Right cardiac atrium (tissue), 5 donors: ENCODE data around the gene NEU2. TPM values are rescaled to one million over a fixed set of nuclear protein-coding genes. Genes with fewer than 3 reads are reported as not detected.
"Not testable (repeated sequence)": the region's sequence is repeated elsewhere in the genome, so short reads cannot be mapped to it uniquely, and the experiment has no call there.

Experiments
- ATAC-seq, 2 donors: fragments of 200-7000 bp; cut with Tn5 transposase; one replicate each; pipeline versions ENCODE4 v1.8.0 to v1.9.1; 2020; ENCODE audit warnings: moderate library complexity in 2 of 2, mild to moderate bottlenecking in 1 of 2
- DNase-seq, 3 donors: peaks; one replicate each; pipeline ENCODE4 v3.0.0-alpha.2; 2020
- H3K27ac ChIP-seq: one replicate; pipeline ENCODE4 v1.5.1; 2013; ENCODE audit warnings: mild to moderate bottlenecking, low read length, control low read depth, moderate library complexity
- H3K27me3 ChIP-seq: one replicate; pipeline ENCODE4 v1.6.1; 2013; ENCODE audit not compliant: control insufficient read depth, insufficient read depth
- H3K4me1 ChIP-seq: one replicate; pipeline ENCODE4 v1.6.1; 2013; ENCODE audit warnings: low read length; ENCODE audit not compliant: control insufficient read depth, insufficient read depth
- H3K4me3 ChIP-seq: one replicate; pipeline ENCODE4 v1.5.1; 2013; ENCODE audit warnings: low read length, control low read depth
- H3K9me3 ChIP-seq: one replicate; pipeline ENCODE4 v1.6.1; 2013; ENCODE audit warnings: low read length; ENCODE audit not compliant: control insufficient read depth
- WGBS: extraction: QIAGEN DNeasy Blood & Tissue Kit; methylation state at CpG from one replicate; pipeline ENCODE4 v1.1.7; 2013; 5-methylcytosine and 5-hydroxymethylcytosine counted together
- intact Hi-C, 4 donors: fragments of 100-400 bp; cut with DNase I; formaldehyde crosslinking; loops; one replicate each; pipeline versions ENCODE4 v1.11.0 to v1.14.0; 2022 to 2023
- polyA plus RNA-seq: library from polyadenylated mRNA; stranded (reverse); fragments of 200-250 nt; gene quantifications from one replicate; pipeline ENCODE4 v1.2.3, GENCODE V29; 2013
- total RNA-seq, 4 donors: library from RNA; stranded (reverse); fragmentation: NEBNext Ultra II Directional; extraction: Animal tissue kit (Norgen Biotek cat#: 25700); gene quantifications; one replicate each; pipeline ENCODE4 v1.2.1, GENCODE V29; 2021
- donor health status: healthy with polysubstance abuse.
- donor health status: DM: no; HTN: yes; CAD: no.
- donor health status: DM: no; HTN: no; CAD: no.
- donor health status: DM: no; HTN: yes; CAD: no; lungs with severe emphysema.
- donor health status: DM: yes; HTN: yes; CAD: no.

NEU2 gene
- total and polyA plus RNA-seq, 5 donors = not detected

- Histone ChIP-seq H3K27ac (peak overlapping the region; percentile 32), H3K4me1 (peaks cover 4% of the 10 kb centered on the region), H3K27me3 (no peaks in the 10 kb centered on the region), H3K9me3 (no peaks in the 10 kb centered on the region), H3K4me3 (peak overlapping the region; percentile 54)
- WGBS = 57% methylated on average over 10 of the region's 10 CpGs
- ATAC-seq = no peak
- no peak for DNase-seq
- intact Hi-C loops = no loop called here
Measured at GRCh38 chr2:233060980-233061590, 28.6 kb downstream of the NEU2 start.

- H3K27me3 ChIP-seq = no peaks in the 10 kb centered on the region
- H3K4me1 ChIP-seq = peaks cover 4% of the 10 kb centered on the region
- H3K27ac ChIP-seq = peak overlapping the region; percentile 36
- no peaks in the 10 kb centered on the region for H3K9me3 ChIP-seq
- ATAC-seq (peak; percentile 59 to 61), DNase-seq (peak; percentile 58 to 86 (median 84))
- 29% methylated on average over 12 of the region's 12 CpGs for whole genome bisulfite sequencing
- H3K4me3 ChIP-seq = peak overlapping the region; percentile 54
- intact Hi-C loops = no loop called here
Measured at GRCh38 chr2:233061591-233062450, 29.3 kb downstream of the NEU2 start.

- intact Hi-C loops = no loop called here
- Histone ChIP-seq H3K27ac (no peak overlapping the region), H3K4me3 (no peak overlapping the region), H3K4me1 (peaks cover 4% of the 10 kb centered on the region), H3K27me3 (no peaks in the 10 kb centered on the region), H3K9me3 (no peaks in the 10 kb centered on the region)
- peak in 2 of 3 donors; percentile 53 to 62 for DNase-seq
- WGBS = 51% methylated on average over 4 of the region's 4 CpGs
- peak; percentile 18 to 28 for ATAC-seq
Measured at GRCh38 chr2:233062451-233062850, 30.0 kb downstream of the NEU2 start.

- WGBS = 88% methylated on average over 6 of the region's 6 CpGs
- no peak overlapping the region for H3K4me3 ChIP-seq
- no peak overlapping the region for H3K27ac ChIP-seq
Measured at GRCh38 chr2:233062946-233063268, 30.4 kb downstream of the NEU2 start.

GRCh38 chr2:233063269-233063975, 30.9 kb downstream of the NEU2 start:
- intact Hi-C loops = no loop called here
- no peaks in the 10 kb centered on the region for H3K27me3 ChIP-seq
- no peak overlapping the region for H3K27ac ChIP-seq
- no peak overlapping the region for H3K4me3 ChIP-seq
- ATAC-seq = no peak
- H3K9me3 ChIP-seq = no peaks in the 10 kb centered on the region
- peak in 1 of 3 donors; percentile 49 for DNase-seq
- 75% methylated on average over 13 of the region's 13 CpGs for WGBS
- peaks cover 4% of the 10 kb centered on the region for H3K4me1 ChIP-seq

More at GRCh38 chr2:233062946-233063268, 30.4 kb downstream of the NEU2 start:
- intact Hi-C loops = no loop called here
- H3K9me3 ChIP-seq = no peaks in the 10 kb centered on the region
- no peak for ATAC-seq
- H3K4me1 ChIP-seq = peaks cover 4% of the 10 kb centered on the region
- H3K27me3 ChIP-seq = no peaks in the 10 kb centered on the region
- DNase-seq = no peak

GRCh38 chr2:233063976-233064411, 31.5 kb downstream of the NEU2 start:
- intact Hi-C loops = no loop called here
- DNase-seq = peak in 1 of 3 donors; percentile 52
- H3K27me3 ChIP-seq = no peaks in the 10 kb centered on the region
- H3K4me3 ChIP-seq = no peak overlapping the region
- ATAC-seq = no peak
- WGBS = 84% methylated on average over 9 of the region's 9 CpGs
- H3K27ac ChIP-seq = no peak overlapping the region
- H3K4me1 ChIP-seq = peaks cover 4% of the 10 kb centered on the region
- no peaks in the 10 kb centered on the region for H3K9me3 ChIP-seq

GRCh38 chr2:233064530-233065199, 32.2 kb downstream of the NEU2 start:
- no peak for ATAC-seq
- peaks cover 4% of the 10 kb centered on the region for H3K4me1 ChIP-seq
- H3K27me3 ChIP-seq = no peaks in the 10 kb centered on the region
- H3K4me3 ChIP-seq = no peak overlapping the region
- H3K27ac ChIP-seq = no peak overlapping the region
- intact Hi-C loops = no loop called here
- WGBS = 72% methylated on average over 16 of the region's 16 CpGs
- peak in 1 of 3 donors; percentile 58 for DNase-seq
- H3K9me3 ChIP-seq = no peaks in the 10 kb centered on the region

GRCh38 chr2:233065200-233065589, 32.7 kb downstream of the NEU2 start:
- H3K4me1 ChIP-seq, DNase-seq, H3K9me3 ChIP-seq, ATAC-seq, H3K4me3 ChIP-seq, H3K27ac ChIP-seq, intact Hi-C loops, H3K27me3 ChIP-seq: not testable (repeated sequence)
- 77% methylated on average over 4 of the region's 4 CpGs for WGBS

- ATAC-seq = no peak
- Histone ChIP-seq H3K4me3 (no peak overlapping the region), H3K27ac (no peak overlapping the region), H3K27me3 (no peaks in the 10 kb centered on the region), H3K9me3 (no peaks in the 10 kb centered on the region), H3K4me1 (peaks cover 4% of the 10 kb centered on the region)
- intact Hi-C loops = no loop called here
- WGBS = 94% methylated on average over 9 of the region's 9 CpGs
- DNase-seq = no peak
Measured at GRCh38 chr2:233065954-233066470, 33.5 kb downstream of the NEU2 start.

- H3K9me3 ChIP-seq = no peaks in the 10 kb centered on the region
- no peak for DNase-seq
- WGBS = 68% methylated on average over 9 of the region's 9 CpGs
- ATAC-seq = no peak
- intact Hi-C loops = no loop called here
- no peak overlapping the region for H3K27ac ChIP-seq
- no peak overlapping the region for H3K4me3 ChIP-seq
- no peaks in the 10 kb centered on the region for H3K27me3 ChIP-seq
- peaks cover 3% of the 10 kb centered on the region for H3K4me1 ChIP-seq
Measured at GRCh38 chr2:233068762-233069418, 36.4 kb downstream of the NEU2 start.
